ENCODE measurements around the gene CPED1. TPM values are rescaled to one million over a fixed set of nuclear protein-coding genes. Genes with fewer than 3 reads are reported as not detected.
A peak's percentile ranks its signal among the peaks of the same experiment; 100 is the strongest.

CPED1 gene
- total and polyA plus RNA-seq, 11 donors: 3.6 to 51.2 (median 24.8) TPM

GRCh38 chr7:121103579-121103978, 115.1 kb downstream of the CPED1 start:
- H3K9me3 ChIP-seq: no peaks in the 10 kb centered on the region
- no peak overlapping the region for H3K4me3 ChIP-seq
- peaks cover 0 to 48% (median 8%) of the 10 kb centered on the region in 9 donors for H3K36me3 ChIP-seq
- H3K27ac ChIP-seq: peak overlapping the region in 11 of 12 donors; percentile 20 to 59 (median 41)
- WGBS, 4 donors: 35 to 53% (median 47%) methylated on average over 2 of the region's 2 CpGs
- peaks cover 0 to 30% (median 10%) of the 10 kb centered on the region in 12 donors for H3K4me1 ChIP-seq
- intact Hi-C loops (cut with DNase I): loop anchor here in 6 of 10 donors (5.0 to 10.0 kb wide), 3 partner anchors 296 to 309 kb away; no protein-coding TSS in a partner anchor
- DNase-seq: no peak
- TF ChIP-seq POLR2A (IDR thresholded peaks at IDR 0.05): no peak
- TF ChIP-seq, protein P1, sequence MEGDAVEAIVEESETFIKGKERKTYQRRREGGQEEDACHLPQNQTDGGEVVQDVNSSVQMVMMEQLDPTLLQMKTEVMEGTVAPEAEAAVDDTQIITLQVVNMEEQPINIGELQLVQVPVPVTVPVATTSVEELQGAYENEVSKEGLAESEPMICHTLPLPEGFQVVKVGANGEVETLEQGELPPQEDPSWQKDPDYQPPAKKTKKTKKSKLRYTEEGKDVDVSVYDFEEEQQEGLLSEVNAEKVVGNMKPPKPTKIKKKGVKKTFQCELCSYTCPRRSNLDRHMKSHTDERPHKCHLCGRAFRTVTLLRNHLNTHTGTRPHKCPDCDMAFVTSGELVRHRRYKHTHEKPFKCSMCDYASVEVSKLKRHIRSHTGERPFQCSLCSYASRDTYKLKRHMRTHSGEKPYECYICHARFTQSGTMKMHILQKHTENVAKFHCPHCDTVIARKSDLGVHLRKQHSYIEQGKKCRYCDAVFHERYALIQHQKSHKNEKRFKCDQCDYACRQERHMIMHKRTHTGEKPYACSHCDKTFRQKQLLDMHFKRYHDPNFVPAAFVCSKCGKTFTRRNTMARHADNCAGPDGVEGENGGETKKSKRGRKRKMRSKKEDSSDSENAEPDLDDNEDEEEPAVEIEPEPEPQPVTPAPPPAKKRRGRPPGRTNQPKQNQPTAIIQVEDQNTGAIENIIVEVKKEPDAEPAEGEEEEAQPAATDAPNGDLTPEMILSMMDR (IDR thresholded peaks at IDR 0.05): no peak
- no peaks in the 10 kb centered on the region for H3K27me3 ChIP-seq
- peak; percentile 87 to 89 (median 88) for ATAC-seq

DNA sequence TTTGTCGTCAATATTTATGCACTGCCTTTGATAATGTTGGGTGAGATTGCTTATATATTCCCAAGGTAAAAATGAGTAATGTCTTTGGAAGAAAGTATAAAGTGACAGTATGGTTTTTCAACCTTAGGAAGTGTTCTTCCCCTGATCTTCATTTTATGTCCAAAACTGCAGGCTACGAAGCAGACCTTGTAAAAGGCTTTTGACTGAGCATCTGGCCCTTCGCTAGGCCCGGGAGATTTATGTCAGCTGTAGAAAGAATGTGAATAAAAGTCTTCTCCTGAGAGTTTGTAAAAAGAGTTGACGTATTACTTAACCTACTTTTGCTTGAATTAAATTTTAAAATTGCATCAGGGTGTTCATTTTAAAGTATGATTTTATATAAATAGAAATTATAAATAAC, 116.8 kb downstream of the CPED1 start:
- peaks cover 0 to 30% (median 10%) of the 10 kb centered on the region in 12 donors for H3K4me1 ChIP-seq
- H3K27ac ChIP-seq: peak overlapping the region in 4 of 12 donors; percentile 4 to 35 (median 25)
- H3K27me3 ChIP-seq: no peaks in the 10 kb centered on the region
- H3K9me3 ChIP-seq: no peaks in the 10 kb centered on the region
- TF ChIP-seq, protein P1 (IDR thresholded peaks at IDR 0.05): no peak
- TF ChIP-seq POLR2A (IDR thresholded peaks at IDR 0.05): no peak
- WGBS, 4 donors: 73 to 84% (median 76%) methylated on average over 5 of the region's 5 CpGs
- no peak for ATAC-seq
- intact Hi-C loops (cut with DNase I): loop anchor here in 9 of 10 donors (5.0 to 10.0 kb wide), 4 partner anchors 118 to 313 kb away; partner anchors contain the start of gene CPED1 (in 2 of the 9)
- H3K4me3 ChIP-seq: no peak overlapping the region
- H3K36me3 ChIP-seq: peaks cover 0 to 46% (median 3%) of the 10 kb centered on the region in 9 donors
- DNase-seq: no peak

DNA sequence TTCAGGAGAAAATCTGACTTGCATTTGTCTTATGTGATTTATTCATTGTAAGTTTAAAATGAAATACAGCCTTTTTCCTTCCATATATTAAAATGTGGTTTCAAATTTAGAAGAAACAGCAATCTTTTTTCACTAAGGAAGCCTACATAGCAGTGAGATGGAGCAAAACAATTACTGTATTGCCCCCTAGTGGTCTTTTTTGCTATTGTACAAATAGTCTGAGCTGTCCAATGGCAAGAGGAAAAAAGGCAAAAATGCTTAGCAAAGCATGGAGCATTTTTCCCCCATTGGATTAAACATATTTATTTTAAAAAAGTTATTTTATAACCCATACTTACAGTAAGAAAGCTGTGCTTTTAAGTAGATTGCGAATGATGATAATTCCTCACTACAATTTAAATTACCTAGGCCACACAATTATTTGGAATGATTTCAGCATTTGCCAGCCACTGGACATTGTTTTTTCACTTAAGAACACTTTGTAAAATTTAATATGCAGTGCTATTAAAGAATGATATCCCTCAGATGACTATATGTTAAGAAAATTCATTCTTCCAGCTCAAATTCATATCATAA, 119.5 kb downstream of the CPED1 start:
- no peaks in the 10 kb centered on the region for H3K27me3 ChIP-seq
- no peak for TF ChIP-seq POLR2A (IDR thresholded peaks at IDR 0.05)
- TF ChIP-seq, protein P1 (IDR thresholded peaks at IDR 0.05): peak; percentile 70 to 91 (median 84)
- H3K27ac ChIP-seq: no peak overlapping the region
- no peak overlapping the region for H3K4me3 ChIP-seq
- H3K4me1 ChIP-seq: peaks cover 0 to 24% (median 7%) of the 10 kb centered on the region in 12 donors
- H3K36me3 ChIP-seq: peaks cover 0 to 24% (median 2%) of the 10 kb centered on the region in 9 donors
- ATAC-seq (peak; percentile 51 to 84 (median 76)), DNase-seq (no peak)
- 28 to 43% (median 31%) methylated on average over 1 of the region's 1 CpG for WGBS, 4 donors
- intact Hi-C loops (cut with DNase I): loop anchor here (1.0 to 10.0 kb wide), 7 partner anchors 119 to 316 kb away; partner anchors contain the start of gene CPED1 (in 3 of the 10)
- H3K9me3 ChIP-seq: no peaks in the 10 kb centered on the region

GRCh38 chr7:121109145-121109544, 120.6 kb downstream of the CPED1 start:
- WGBS, 4 donors: 87 to 92% (median 90%) methylated on average over 6 of the region's 6 CpGs
- Histone ChIP-seq H3K9me3 (no peaks in the 10 kb centered on the region), H3K4me1 (peaks cover 0 to 15% (median 0%) of the 10 kb centered on the region in 12 donors), H3K36me3 (peaks cover 0 to 31% (median 2%) of the 10 kb centered on the region in 9 donors), H3K27ac (no peak overlapping the region), H3K4me3 (no peak overlapping the region), H3K27me3 (no peaks in the 10 kb centered on the region)
- no peak for DNase-seq
- no peak for ATAC-seq
- TF ChIP-seq, protein P1 (IDR thresholded peaks at IDR 0.05): no peak
- TF ChIP-seq POLR2A (IDR thresholded peaks at IDR 0.05): no peak
- intact Hi-C loops (cut with DNase I): loop anchor here (2.0 to 10.0 kb wide), 6 partner anchors 120 to 317 kb away; partner anchors contain the start of gene CPED1 (in 3 of the 10)
